ENCODE results near the gene NFATC2.

DNA sequence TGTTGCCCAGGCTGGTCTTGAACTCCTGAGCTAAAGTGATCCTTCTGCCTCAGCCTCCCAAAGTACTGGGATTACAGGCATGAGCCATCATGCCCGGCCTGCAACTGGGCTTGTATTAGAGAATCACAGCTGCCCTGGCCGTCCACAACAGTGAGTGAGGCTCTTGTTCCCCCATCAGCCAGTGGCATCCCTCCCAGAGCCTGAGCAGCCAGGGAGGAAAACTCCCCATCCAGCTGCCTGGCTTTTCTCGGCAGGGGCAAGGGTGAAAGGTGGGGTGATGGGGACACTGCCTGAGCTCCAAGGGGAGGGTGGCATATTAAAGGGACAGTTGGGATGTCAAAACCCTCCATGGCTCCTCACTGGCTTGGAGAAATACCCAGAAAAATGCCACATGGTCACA lies 185.6 kb downstream of the NFATC2 start:
- TF ChIP-seq CTCF (tag by site-specific recombination; IDR thresholded peaks at IDR 0.05) (no peak), ZNF585B (tag by site-specific recombination; IDR thresholded peaks at IDR 0.05) (no peak), TCF7L2 (IDR thresholded peaks at IDR 0.05; ENCODE audit: borderline replicate concordance, low read depth, low read length) (no peak), SP2 (tag by site-specific recombination; IDR thresholded peaks at IDR 0.05) (no peak), ZNF830 (tag by site-specific recombination; IDR thresholded peaks at IDR 0.05; ENCODE audit: low read depth) (no peak)
- TF ChIP-seq, protein P1, sequence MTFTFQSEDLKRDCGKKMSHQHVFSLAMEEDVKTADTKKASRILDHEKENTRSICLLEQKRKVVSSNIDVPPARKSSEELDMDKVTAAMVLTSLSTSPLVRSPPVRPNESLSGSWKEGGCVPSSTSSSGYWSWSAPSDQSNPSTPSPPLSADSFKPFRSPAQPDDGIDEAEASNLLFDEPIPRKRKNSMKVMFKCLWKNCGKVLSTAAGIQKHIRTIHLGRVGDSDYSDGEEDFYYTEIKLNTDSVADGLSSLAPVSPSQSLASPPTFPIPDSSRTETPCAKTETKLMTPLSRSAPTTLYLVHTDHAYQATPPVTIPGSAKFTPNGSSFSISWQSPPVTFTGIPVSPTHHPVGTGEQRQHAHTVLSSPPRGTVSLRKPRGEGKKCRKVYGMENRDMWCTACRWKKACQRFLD (tag by site-specific recombination; IDR thresholded peaks at IDR 0.05): no peak
- TF ChIP-seq, protein P2, sequence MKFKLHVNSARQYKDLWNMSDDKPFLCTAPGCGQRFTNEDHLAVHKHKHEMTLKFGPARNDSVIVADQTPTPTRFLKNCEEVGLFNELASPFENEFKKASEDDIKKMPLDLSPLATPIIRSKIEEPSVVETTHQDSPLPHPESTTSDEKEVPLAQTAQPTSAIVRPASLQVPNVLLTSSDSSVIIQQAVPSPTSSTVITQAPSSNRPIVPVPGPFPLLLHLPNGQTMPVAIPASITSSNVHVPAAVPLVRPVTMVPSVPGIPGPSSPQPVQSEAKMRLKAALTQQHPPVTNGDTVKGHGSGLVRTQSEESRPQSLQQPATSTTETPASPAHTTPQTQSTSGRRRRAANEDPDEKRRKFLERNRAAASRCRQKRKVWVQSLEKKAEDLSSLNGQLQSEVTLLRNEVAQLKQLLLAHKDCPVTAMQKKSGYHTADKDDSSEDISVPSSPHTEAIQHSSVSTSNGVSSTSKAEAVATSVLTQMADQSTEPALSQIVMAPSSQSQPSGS (tag by site-specific recombination; IDR thresholded peaks at IDR 0.05; ENCODE audit: low read depth): no peak

Measured in HEK293 (cell line).